SH-SY5Y (cell line): ENCODE data around the gene MARK3.

Experiments used
- GATA2 ChIP-seq: IDR thresholded peaks from 2 replicates; pipeline ENCODE4 v1.6.1; 2011; ENCODE audit warnings: mild to moderate bottlenecking, low read depth, low read length
- GATA3 ChIP-seq: IDR thresholded peaks from 2 replicates; pipeline ENCODE4 v1.6.1; 2011; ENCODE audit warnings: low read depth, mild to moderate bottlenecking, low read length, moderate library complexity

DNA sequence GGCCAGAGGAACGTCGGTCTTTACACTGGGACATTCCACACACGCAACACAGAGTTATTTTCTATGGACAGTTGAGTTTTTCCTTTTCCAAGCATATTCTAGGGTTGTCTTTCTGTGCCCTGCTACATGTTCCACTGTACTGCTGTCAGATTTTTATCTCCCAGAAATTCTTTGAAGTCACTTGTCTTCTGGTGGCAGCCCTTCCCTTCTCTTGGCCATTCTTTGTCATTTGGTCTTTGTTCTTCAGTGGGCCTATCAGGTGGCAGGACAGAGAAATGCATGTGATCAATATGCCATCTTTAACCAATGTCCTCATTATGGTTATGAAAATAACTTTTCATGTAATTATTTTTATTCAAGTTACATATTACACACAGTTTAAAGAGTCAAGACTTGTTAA is 36.3 kb downstream of the MARK3 start:
- TF ChIP-seq GATA3 (no peak), GATA2 (no peak)
